GM21381 (cell line): ENCODE results near the gene KDM2A.

Source experiments
- ATAC-seq: cut with Tn5 transposase; IDR thresholded peaks from one replicate; pipeline ENCODE4 v1.9.1; 2021; ENCODE audit warnings: mild to moderate bottlenecking, moderate library complexity; ENCODE audit not compliant: unreplicated experiment

The KDM2A gene

GRCh38 chr11:67282876-67283371 is 163.9 kb downstream of the KDM2A start:
- no peak for ATAC-seq

- ATAC-seq, result no peak
Measured at GRCh38 chr11:67283481-67283963, 164.5 kb downstream of the KDM2A start.

GRCh38 chr11:67284811-67285540 is 165.9 kb downstream of the KDM2A start:
- no peak for ATAC-seq

GRCh38 chr11:67285541-67286498 is 166.8 kb downstream of the KDM2A start:
- ATAC-seq, result no peak

- ATAC-seq, result no peak
Measured at GRCh38 chr11:67286621-67287333, 167.7 kb downstream of the KDM2A start.

GRCh38 chr11:67287355-67288197 is 168.5 kb downstream of the KDM2A start:
- no peak for ATAC-seq

GRCh38 chr11:67288198-67288451 is 169.1 kb downstream of the KDM2A start:
- no peak for ATAC-seq

- ATAC-seq, result peak; percentile 56
Measured at GRCh38 chr11:67288452-67289225, 169.6 kb downstream of the KDM2A start.

- peak; percentile 34 for ATAC-seq
Measured at GRCh38 chr11:67289226-67289650, 170.2 kb downstream of the KDM2A start, which contains the start of gene ANKRD13D. ANKRD13D (plus strand) TSS chr11:67289303; CDS start chr11:67289461, 158 bp downstream.

- no peak for ATAC-seq
Measured at GRCh38 chr11:67289651-67290479, 170.8 kb downstream of the KDM2A start.

- ATAC-seq, result no peak
Measured at GRCh38 chr11:67290801-67291200, 171.7 kb downstream of the KDM2A start.

GRCh38 chr11:67291481-67292381 is 172.7 kb downstream of the KDM2A start:
- ATAC-seq, result no peak

- no peak for ATAC-seq
Measured at GRCh38 chr11:67292671-67293070, 173.6 kb downstream of the KDM2A start.

- no peak for ATAC-seq
Measured at GRCh38 chr11:67293090-67293489, 174.0 kb downstream of the KDM2A start.

GRCh38 chr11:67295846-67296245 is 176.8 kb downstream of the KDM2A start:
- no peak for ATAC-seq

- no peak for ATAC-seq
Measured at GRCh38 chr11:67298786-67299185, 179.7 kb downstream of the KDM2A start.

- ATAC-seq, result no peak
Measured at GRCh38 chr11:67299471-67300191, 180.6 kb downstream of the KDM2A start.
